Measurements from ENCODE around the gene HLA-G.
A peak's percentile ranks its signal among the peaks of the same experiment; 100 is the strongest.

Gene HLA-G

GRCh38 chr6:29818892-29819291 lies 8.7 kb upstream of the HLA-G start:
- DNase-seq = no peak

- no peak for DNase-seq
Observed at GRCh38 chr6:29824144-29824543, 3.5 kb upstream of the HLA-G start.

GRCh38 chr6:29825848-29826247 lies 1.8 kb upstream of the HLA-G start:
- no peak for DNase-seq

GRCh38 chr6:29826271-29826670 lies 1.4 kb upstream of the HLA-G start:
- no peak for DNase-seq

GRCh38 chr6:29828471-29828797 lies 809 bp downstream of the HLA-G start:
- DNase-seq = no peak

GRCh38 chr6:29829766-29830165 lies 2.1 kb downstream of the HLA-G start:
- no peak for DNase-seq

- DNase-seq = no peak
Observed at GRCh38 chr6:29830409-29830808, 2.8 kb downstream of the HLA-G start.

GRCh38 chr6:29831776-29832175 lies 4.2 kb downstream of the HLA-G start:
- no peak for DNase-seq

GRCh38 chr6:29834564-29835436 lies 7.2 kb downstream of the HLA-G start:
- DNase-seq = peak; percentile 16 to 25

GRCh38 chr6:29839917-29840316 lies 12.3 kb downstream of the HLA-G start:
- DNase-seq = no peak

- DNase-seq = no peak
Observed at GRCh38 chr6:29841030-29841429, 13.4 kb downstream of the HLA-G start.

- no peak for DNase-seq
Observed at GRCh38 chr6:29845405-29846006, 17.9 kb downstream of the HLA-G start.

- peak; percentile 71 for DNase-seq
Observed at GRCh38 chr6:29847871-29848630, 20.4 kb downstream of the HLA-G start.

GRCh38 chr6:29850011-29850553 lies 22.5 kb downstream of the HLA-G start:
- peak; percentile 15 to 26 for DNase-seq

GRCh38 chr6:29851190-29851589 lies 23.6 kb downstream of the HLA-G start:
- DNase-seq = no peak

- peak; percentile 7 to 13 for DNase-seq
Observed at GRCh38 chr6:29853245-29853644, 25.6 kb downstream of the HLA-G start.

GRCh38 chr6:29858006-29858405 lies 30.4 kb downstream of the HLA-G start:
- no peak for DNase-seq

- no peak for DNase-seq
Observed at GRCh38 chr6:29861521-29862255, 34.1 kb downstream of the HLA-G start.

- DNase-seq = no peak
Observed at GRCh38 chr6:29864037-29864810, 36.6 kb downstream of the HLA-G start.

- no peak for DNase-seq
Observed at GRCh38 chr6:29865631-29866030, 38.0 kb downstream of the HLA-G start.

- DNase-seq = no peak
Observed at GRCh38 chr6:29870104-29870503, 42.5 kb downstream of the HLA-G start.

- DNase-seq = no peak
Observed at GRCh38 chr6:29872791-29873190, 45.2 kb downstream of the HLA-G start.

Measured in inflammatory macrophage (primary cell).